Loucy (cell line): Measurements from ENCODE around the gene RFX1.

Source experiments
- H2AFZ ChIP-seq: fragments of 200-600 bp; sonication (generic); 2 replicates; pipeline ENCODE4 v1.6.0; 2016; ENCODE audit warnings: antibody characterized with exemption, mild to moderate bottlenecking, low read length, moderate library complexity
- H3F3A ChIP-seq: fragments of 200-600 bp; 2 replicates; pipeline ENCODE4 v1.6.0; 2016; ENCODE audit warnings: antibody characterized with exemption, low read depth, mild to moderate bottlenecking
- H3K27me3 ChIP-seq: fragments of 200-600 bp; sonication (generic); 2 replicates; pipeline ENCODE4 v1.6.1; 2014; ENCODE audit warnings: low read length, mild to moderate bottlenecking; ENCODE audit not compliant: insufficient read depth, poor library complexity, severe bottlenecking
- H3K36me3 ChIP-seq: fragments of 200-600 bp; sonication (generic); 2 replicates; pipeline ENCODE4 v1.6.1; 2016; ENCODE audit warnings: low read length; ENCODE audit not compliant: insufficient read depth
- H3K4me1 ChIP-seq: fragments of 200-600 bp; sonication (generic); 2 replicates; pipeline ENCODE4 v1.5.1; 2014; ENCODE audit warnings: low read length, mild to moderate bottlenecking; ENCODE audit not compliant: insufficient read depth, poor library complexity, severe bottlenecking
- H3K4me2 ChIP-seq: fragments of 200-600 bp; sonication (generic); 2 replicates; pipeline ENCODE4 v1.6.0; 2014; ENCODE audit warnings: antibody characterized with exemption, low read length, low read depth, mild to moderate bottlenecking; ENCODE audit not compliant: poor library complexity, severe bottlenecking
- H3K4me3 ChIP-seq: fragments of 200-600 bp; sonication (generic); 2 replicates; pipeline ENCODE4 v1.5.1; 2014; ENCODE audit warnings: low read length, mild to moderate bottlenecking, mixed read lengths; ENCODE audit not compliant: poor library complexity, severe bottlenecking
- H3K79me2 ChIP-seq: fragments of 200-600 bp; sonication (generic); 2 replicates; pipeline ENCODE4 v1.6.1; 2014; ENCODE audit warnings: low read length; ENCODE audit not compliant: insufficient read depth
- H3K9ac ChIP-seq: fragments of 200-600 bp; sonication (generic); 2 replicates; pipeline ENCODE4 v1.6.0; 2014; ENCODE audit warnings: mild to moderate bottlenecking, low read depth, low read length, moderate library complexity; ENCODE audit not compliant: poor library complexity, severe bottlenecking
- H3K9me2 ChIP-seq: fragments of 200-600 bp; sonication (generic); replicated peaks from 2 replicates; pipeline ENCODE4 v1.6.1; 2016; ENCODE audit warnings: low read depth, low read length, mixed read lengths
- H3K9me3 ChIP-seq: fragments of 200-600 bp; sonication (generic); 2 replicates; pipeline ENCODE4 v1.6.1; 2014; ENCODE audit warnings: mild to moderate bottlenecking, antibody characterized with exemption, low read length, low read depth; ENCODE audit not compliant: insufficient read depth
- H4K20me1 ChIP-seq: fragments of 200-600 bp; sonication (generic); 2 replicates; pipeline ENCODE4 v1.6.0; 2014; ENCODE audit warnings: antibody characterized with exemption, low read length, mild to moderate bottlenecking; ENCODE audit not compliant: insufficient read depth, poor library complexity, severe bottlenecking
- EZH2phosphoT487 ChIP-seq: fragments of 200-600 bp; IDR thresholded peaks from 2 replicates; pipeline ENCODE4 v1.6.1; 2018; ENCODE audit warnings: antibody characterized with exemption, mild to moderate bottlenecking, moderate library complexity, borderline replicate concordance
- TF ChIP-seq, protein P1 (sequence below): fragments of 200-600 bp; sonication (generic); conservative IDR thresholded peaks from 2 replicates; pipeline ENCODE4 v1.5.1; 2014; ENCODE audit warnings: mild to moderate bottlenecking, antibody characterized with exemption, low read length

RFX1 gene

DNA sequence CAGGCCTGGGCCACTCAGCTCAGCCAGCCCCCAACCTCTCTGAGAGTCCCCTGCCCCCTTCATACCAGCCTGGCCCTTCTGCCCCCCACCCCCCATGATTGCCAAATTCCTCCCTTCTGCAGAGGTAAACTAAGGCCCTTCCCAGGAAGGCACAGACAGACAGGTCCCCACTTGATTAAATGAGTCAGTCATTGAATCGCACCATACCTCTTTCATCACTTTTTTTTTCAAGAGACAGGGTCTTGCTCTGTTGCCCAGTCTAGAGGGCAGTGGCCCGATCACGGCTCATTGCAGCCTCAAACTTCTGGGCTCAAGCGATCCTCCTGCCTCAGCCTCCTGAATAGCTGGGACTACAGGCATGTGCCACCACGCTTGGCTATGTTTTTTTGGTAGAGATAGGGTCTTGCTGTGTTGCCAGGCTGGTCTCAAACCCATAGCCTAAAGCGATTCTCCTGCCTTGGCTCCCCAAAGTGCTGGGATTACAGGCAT is 73.9 kb downstream of the RFX1 start:
- Histone ChIP-seq H3K9me2 (no peaks in the 10 kb centered on the region), H3F3A (no peaks in the 10 kb centered on the region), H3K36me3 (0 out of 2 replicates have a peak, but pooled peaks cover under 1% of the 10 kb centered on the region), H3K4me3 (no peak overlapping the region), H3K27me3 (no peaks in the 10 kb centered on the region), H4K20me1 (no peaks in the 10 kb centered on the region), H3K4me1 (no peaks in the 10 kb centered on the region), H3K4me2 (no peak overlapping the region), H3K9ac (no peak overlapping the region), H3K79me2 (no peaks in the 10 kb centered on the region), H2AFZ (no peak overlapping the region), H3K9me3 (no peaks in the 10 kb centered on the region)
- TF ChIP-seq EZH2phosphoT487 = no peak
- TF ChIP-seq, protein P1, sequence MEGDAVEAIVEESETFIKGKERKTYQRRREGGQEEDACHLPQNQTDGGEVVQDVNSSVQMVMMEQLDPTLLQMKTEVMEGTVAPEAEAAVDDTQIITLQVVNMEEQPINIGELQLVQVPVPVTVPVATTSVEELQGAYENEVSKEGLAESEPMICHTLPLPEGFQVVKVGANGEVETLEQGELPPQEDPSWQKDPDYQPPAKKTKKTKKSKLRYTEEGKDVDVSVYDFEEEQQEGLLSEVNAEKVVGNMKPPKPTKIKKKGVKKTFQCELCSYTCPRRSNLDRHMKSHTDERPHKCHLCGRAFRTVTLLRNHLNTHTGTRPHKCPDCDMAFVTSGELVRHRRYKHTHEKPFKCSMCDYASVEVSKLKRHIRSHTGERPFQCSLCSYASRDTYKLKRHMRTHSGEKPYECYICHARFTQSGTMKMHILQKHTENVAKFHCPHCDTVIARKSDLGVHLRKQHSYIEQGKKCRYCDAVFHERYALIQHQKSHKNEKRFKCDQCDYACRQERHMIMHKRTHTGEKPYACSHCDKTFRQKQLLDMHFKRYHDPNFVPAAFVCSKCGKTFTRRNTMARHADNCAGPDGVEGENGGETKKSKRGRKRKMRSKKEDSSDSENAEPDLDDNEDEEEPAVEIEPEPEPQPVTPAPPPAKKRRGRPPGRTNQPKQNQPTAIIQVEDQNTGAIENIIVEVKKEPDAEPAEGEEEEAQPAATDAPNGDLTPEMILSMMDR = no peak

DNA sequence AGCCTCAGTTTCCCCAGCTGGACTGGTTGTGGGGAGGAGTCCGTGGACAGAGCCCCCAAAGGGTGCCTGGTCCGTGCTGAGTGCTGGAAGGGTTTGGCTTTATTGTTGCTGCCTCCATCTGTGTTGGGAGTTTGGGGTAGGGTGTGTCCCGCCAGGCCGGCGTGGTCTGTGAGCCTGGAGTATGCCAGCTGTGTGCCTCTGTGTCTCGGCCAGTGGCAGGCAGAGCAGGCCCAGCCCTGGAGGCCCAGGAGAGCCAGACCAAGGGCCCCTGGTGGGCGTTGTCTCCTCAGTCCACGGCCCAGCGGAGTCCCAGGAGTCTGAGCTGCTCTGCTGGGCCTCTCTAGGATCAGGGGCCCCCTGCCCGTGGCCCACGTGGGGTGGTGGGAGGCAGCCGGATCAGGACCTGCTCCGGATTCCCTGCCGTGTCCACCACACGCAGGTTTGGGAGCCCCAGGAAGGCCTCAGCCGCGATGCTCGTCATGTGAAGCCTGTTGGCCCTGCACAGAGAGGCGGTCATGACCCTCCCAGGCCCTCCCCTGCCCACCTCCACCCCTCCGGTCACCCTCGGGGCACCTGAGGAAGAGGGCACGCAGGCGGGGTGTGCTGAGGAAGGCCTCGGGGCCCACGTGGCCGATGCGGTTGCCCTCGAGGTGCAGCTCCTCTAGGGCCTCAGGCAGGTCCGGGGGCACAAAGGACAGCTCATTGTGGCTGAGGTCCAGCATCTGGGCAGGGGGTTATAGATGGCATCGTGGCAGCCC is 74.5 kb downstream of the RFX1 start:
- Histone ChIP-seq H2AFZ (no peak overlapping the region), H4K20me1 (no peaks in the 10 kb centered on the region), H3K4me3 (no peak overlapping the region), H3K9ac (no peak overlapping the region), H3K9me3 (no peaks in the 10 kb centered on the region), H3K27me3 (no peaks in the 10 kb centered on the region), H3K9me2 (no peaks in the 10 kb centered on the region), H3F3A (no peaks in the 10 kb centered on the region), H3K36me3 (peaks cover 6% of the 10 kb centered on the region; the same call in 1 of the 2 replicates), H3K4me2 (no peak overlapping the region), H3K79me2 (no peaks in the 10 kb centered on the region), H3K4me1 (no peaks in the 10 kb centered on the region)
- TF ChIP-seq, protein P1 = no peak
- TF ChIP-seq EZH2phosphoT487 = no peak

DNA sequence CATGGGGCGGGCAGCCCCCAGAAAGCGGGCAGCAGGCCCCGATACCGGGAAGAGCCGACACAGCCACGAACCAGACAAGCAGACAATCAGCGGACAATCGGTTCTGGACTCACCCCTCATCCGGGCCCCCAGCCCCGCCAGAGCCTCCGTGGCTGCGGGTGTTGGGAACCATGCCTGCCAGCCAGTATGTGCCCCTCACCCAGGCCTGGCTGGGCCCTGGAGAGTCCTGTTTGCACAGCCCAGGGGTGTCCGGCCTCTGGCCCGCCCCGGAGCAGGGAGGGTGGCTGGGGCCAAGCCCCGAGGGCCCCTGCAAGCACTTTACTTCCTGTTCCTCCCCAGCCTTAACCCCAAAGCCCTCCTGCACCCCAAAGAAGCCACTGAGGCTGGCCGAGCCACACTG is 75.7 kb downstream of the RFX1 start:
- TF ChIP-seq EZH2phosphoT487 = no peak
- TF ChIP-seq, protein P1 = no peak
- no peaks in the 10 kb centered on the region for H3F3A ChIP-seq
- no peaks in the 10 kb centered on the region for H3K9me3 ChIP-seq
- H3K4me2 ChIP-seq = no peak overlapping the region
- H3K4me3 ChIP-seq = no peak overlapping the region
- no peaks in the 10 kb centered on the region for H3K4me1 ChIP-seq
- H3K27me3 ChIP-seq = no peaks in the 10 kb centered on the region
- no peaks in the 10 kb centered on the region for H3K9me2 ChIP-seq
- H2AFZ ChIP-seq = no peak overlapping the region
- no peaks in the 10 kb centered on the region for H4K20me1 ChIP-seq
- no peaks in the 10 kb centered on the region for H3K79me2 ChIP-seq
- peaks cover 9% of the 10 kb centered on the region; the same call in 1 of the 2 replicates for H3K36me3 ChIP-seq
- H3K9ac ChIP-seq = no peak overlapping the region
